ENCODE results near the gene GREM2.

DNA sequence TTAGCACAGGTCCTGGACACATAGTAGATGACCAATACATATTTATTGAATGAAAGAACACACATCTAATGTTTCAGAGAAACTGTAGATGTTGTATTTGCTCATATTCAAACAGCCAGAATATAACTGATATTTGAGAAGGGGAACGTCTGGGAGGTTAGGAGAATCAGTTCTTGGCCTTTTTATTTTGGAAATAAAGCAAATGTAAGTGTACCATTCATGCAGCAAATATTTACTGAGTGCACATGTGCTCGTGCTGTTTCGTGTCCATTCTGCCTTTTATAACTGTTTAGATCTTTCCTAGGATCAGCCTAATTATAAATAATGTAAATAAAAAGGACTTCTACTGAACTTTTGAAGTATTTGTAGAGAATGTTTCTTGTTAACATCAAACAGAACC lies 103.8 kb downstream of the GREM2 start:
- TF ChIP-seq GATA2 (IDR thresholded peaks at IDR 0.05; ENCODE audit: low read depth, low read length) (no peak), GATA3 (IDR thresholded peaks at IDR 0.05; ENCODE audit: low read depth, low read length) (no peak)

Data from SH-SY5Y (cell line).